GM13976 (cell line): Measurements from ENCODE around the gene DAPK2.

Experiments used
- DNase-seq: peaks from one replicate; pipeline ENCODE4 v3.0.0; 2012; ENCODE audit warnings: low spot score
- CTCF ChIP-seq: IDR thresholded peaks from 2 replicates; pipeline ENCODE4 v1.5.1; 2012; ENCODE audit warnings: borderline replicate concordance, mild to moderate bottlenecking; ENCODE audit not compliant: insufficient read depth; ENCODE audit errors: extremely low read depth, missing control alignments, control extremely low read depth
- in situ Hi-C: fragments of 300-500 bp; cut with MboI; formaldehyde crosslinking; loops from one replicate; pipeline ENCODE4 v1.12.0; 2022; ENCODE audit warnings: low sequenced_read_pairs, mixed read lengths, inconsistent platforms; ENCODE audit not compliant: unreplicated experiment

Gene DAPK2

GRCh38 chr15:64023220-64023619, 23.1 kb downstream of the DAPK2 start:
- no peak for TF ChIP-seq CTCF
- in situ Hi-C loops, result no loop called here
- DNase-seq, result no peak

GRCh38 chr15:64022571-64022970, 23.7 kb downstream of the DAPK2 start:
- no peak for DNase-seq
- no peak for TF ChIP-seq CTCF
- in situ Hi-C loops, result no loop called here

GRCh38 chr15:64019764-64020163, 26.5 kb downstream of the DAPK2 start:
- in situ Hi-C loops, result no loop called here
- no peak for TF ChIP-seq CTCF
- no peak for DNase-seq

- DNase-seq, result no peak
- TF ChIP-seq CTCF, result no peak
- in situ Hi-C loops, result no loop called here
Observed at GRCh38 chr15:64017591-64018163, 28.6 kb downstream of the DAPK2 start.

- no peak for DNase-seq
- in situ Hi-C loops, result no loop called here
- TF ChIP-seq CTCF, result no peak
Observed at GRCh38 chr15:64017082-64017588, 29.1 kb downstream of the DAPK2 start.

- DNase-seq, result no peak
- TF ChIP-seq CTCF, result no peak
- in situ Hi-C loops, result no loop called here
Observed at GRCh38 chr15:64016257-64016656, 30.0 kb downstream of the DAPK2 start.
